ENCODE data around the gene RTN4R. TPM values are rescaled to one million over a fixed set of nuclear protein-coding genes. Genes with fewer than 3 reads are reported as not detected.
A peak's percentile ranks its signal among the peaks of the same experiment; 100 is the strongest.

The RTN4R gene
- total and polyA plus RNA-seq, 9 of the 15 experiments (the other 6 are each of a cell fraction or from before 2014, with no cell fraction given): 0.04 to 2.8 (median 1.4) TPM; not detected in 3

- ChIA-PET CTCF (ENCODE audit: low intra/inter-chr PET ratio) (no interaction called here), POLR2A (interaction anchor here (0.5 to 3.8 kb wide), 10 partner anchors 8 to 1617 kb away, joined by 3 to 22 read pairs (median 4); no protein-coding TSS in a partner anchor)
- Histone ChIP-seq H3K27me3 (ENCODE audit: control insufficient read depth in 2 of 2, insufficient read depth in 2 of 2, low read length in 2 of 2) (peaks cover 35 to 91% of the 10 kb centered on the region in 2 experiments; a peak in 4 of 5 replicates), H3K4me3 (no peak overlapping the region), H3K4me1 (replicated peaks in 1 of 2; ENCODE audit: control insufficient read depth in 2 of 2, insufficient read depth in 2 of 2, low read length in 2 of 2) (peaks cover 16 to 78% of the 10 kb centered on the region in 2 experiments; a peak in 3 of 5 replicates), H3K27ac (ENCODE audit: extremely low read depth, low read depth, low read length) (no peak overlapping the region), H4K20me1 (replicated peaks; ENCODE audit: control insufficient read depth, insufficient read depth, low read length) (peaks cover 52% of the 10 kb centered on the region), H3K9ac (ENCODE audit: insufficient read depth in 1 of 2, low read depth in 2 of 2, low read length in 2 of 2) (peak overlapping the region in 1 of 2 experiments; percentile 53; a peak in 2 of 4 replicates), H2AFZ (ENCODE audit: low read depth, low read length) (no peak overlapping the region), H3K4me2 (ENCODE audit: insufficient read depth, low read length) (no peak overlapping the region), H3K79me2 (ENCODE audit: control insufficient read depth, insufficient read depth, low read length) (no peaks in the 10 kb centered on the region), H3K36me3 (ENCODE audit: control insufficient read depth, insufficient read depth, low read length) (no peaks in the 10 kb centered on the region), H3K9me1 (ENCODE audit: control insufficient read depth, insufficient read depth, low read length) (peaks cover 5% of the 10 kb centered on the region), H3K9me3 (replicated peaks; ENCODE audit: control insufficient read depth, insufficient read depth, low read depth, low read length) (no peaks in the 10 kb centered on the region)
- ATAC-seq (no peak; the same call in 2 of the 3 replicates), FAIRE-seq (no peak), DNase-seq (ENCODE audit: extremely low read depth in 1 of 4, low spot score in 3 of 4) (no peak)
- intact Hi-C loops (cut with micrococcal nuclease): loop anchor here (2.0 kb wide), 1 partner anchor 21 kb away; no protein-coding TSS in a partner anchor
- no TSS peak for BruUV-seq (replicated peaks)
- in situ Hi-C loops (cut with MboI): no loop called here
- 12% methylated on average over 14 of the region's 14 CpGs for WGBS (ENCODE audit: insufficient coverage, low coverage, missing lambda C conversion rate)
- TF ChIP-seq HBP1 (CRISPR knock-in tag; IDR thresholded peaks at IDR 0.05) (no peak), OTX1 (CRISPR knock-in tag; IDR thresholded peaks at IDR 0.05) (0 out of 2 replicates have a peak, but pooled peaks have one; percentile 46), SMC3 (conservative IDR thresholded peaks at IDR 0.05; ENCODE audit: insufficient read depth, low read depth, low read length) (0 out of 2 replicates have a peak, but pooled peaks have one; percentile 3), PHB (CRISPR knock-in tag; IDR thresholded peaks at IDR 0.05) (no peak), THRB (CRISPR knock-in tag; conservative IDR thresholded peaks at IDR 0.05) (0 out of 2 replicates have a peak, but pooled peaks have one; percentile 30), ZNF354B (CRISPR knock-in tag; IDR thresholded peaks at IDR 0.05) (no peak), FOXO4 (CRISPR knock-in tag; IDR thresholded peaks at IDR 0.05) (peak; percentile 43; the same call in 1 of the 2 replicates), ZNF449 (CRISPR knock-in tag; IDR thresholded peaks at IDR 0.05) (no peak), NR2C1 (IDR thresholded peaks at IDR 0.05) (no peak), NR2C1 (tag; IDR thresholded peaks at IDR 0.05) (no peak), RBM17 (IDR thresholded peaks at IDR 0.05; ENCODE audit: borderline replicate concordance, low read depth, low read length) (no peak), NR4A1 (CRISPR knock-in tag; IDR thresholded peaks at IDR 0.05) (no peak), NR4A1 (tag; IDR thresholded peaks at IDR 0.05) (no peak), ZEB2 (IDR thresholded peaks at IDR 0.05) (no peak), SRF (CRISPR knock-in tag; IDR thresholded peaks at IDR 0.05) (no peak), EHMT2 (IDR thresholded peaks at IDR 0.05) (0 out of 2 replicates have a peak, but pooled peaks have one; percentile 23)
Observed at GRCh38 chr22:20245577-20246367, 22.3 kb downstream of the RTN4R start.

Measured in K562 (cell line).